ENCODE data around the gene RAI14.
"Not testable (repeated sequence)": the region's sequence is repeated elsewhere in the genome, so short reads cannot be mapped to it uniquely, and the experiment has no call there.

The RAI14 gene

GRCh38 chr5:34778091-34778850 lies 122.1 kb downstream of the RAI14 start:
- Histone ChIP-seq H3K4me1 (ENCODE audit: control insufficient read depth, insufficient read depth, low read length) (no peaks in the 10 kb centered on the region), H3K36me3 (ENCODE audit: control insufficient read depth, insufficient read depth, low read length, severe bottlenecking) (no peaks in the 10 kb centered on the region), H3K9me3 (ENCODE audit: control insufficient read depth, low read length) (no peaks in the 10 kb centered on the region), H3K4me3 (ENCODE audit: low read length) (no peak overlapping the region), H3K27me3 (replicated peaks; ENCODE audit: control insufficient read depth, insufficient read depth, low read length) (no peaks in the 10 kb centered on the region), H3K9ac (ENCODE audit: low read length) (no peak overlapping the region)
- DNase-seq (ENCODE audit: low read depth), result no peak

DNA sequence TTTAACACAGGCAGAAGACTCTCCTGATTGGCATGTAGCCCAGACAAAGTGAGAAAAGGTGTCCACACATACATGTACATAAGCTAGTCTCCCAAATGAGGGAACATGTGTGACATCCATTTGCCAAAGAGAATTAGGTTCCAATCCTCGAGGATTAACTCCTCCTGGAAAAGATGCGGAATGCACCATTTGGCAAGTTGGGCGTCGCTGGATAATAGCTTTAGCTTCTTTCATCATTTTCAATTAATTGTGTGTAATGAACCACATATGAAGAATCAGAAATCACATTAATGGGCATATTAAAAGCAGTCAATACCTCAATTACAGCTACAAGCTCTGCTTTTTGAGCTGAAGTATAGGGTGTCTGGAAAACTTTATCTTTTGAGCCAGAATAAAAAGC lies 127.8 kb downstream of the RAI14 start:
- H3K36me3 ChIP-seq (ENCODE audit: control insufficient read depth, insufficient read depth, low read length, severe bottlenecking); H3K27me3 ChIP-seq (replicated peaks; ENCODE audit: control insufficient read depth, insufficient read depth, low read length); H3K9ac ChIP-seq (ENCODE audit: low read length); H3K9me3 ChIP-seq (ENCODE audit: control insufficient read depth, low read length); H3K4me3 ChIP-seq (ENCODE audit: low read length); H3K4me1 ChIP-seq (ENCODE audit: control insufficient read depth, insufficient read depth, low read length); DNase-seq (ENCODE audit: low read depth): not testable (repeated sequence)

GRCh38 chr5:34787035-34787434 lies 130.9 kb downstream of the RAI14 start:
- H3K4me3 ChIP-seq (ENCODE audit: low read length), result no peak overlapping the region
- no peak overlapping the region for H3K9ac ChIP-seq (ENCODE audit: low read length)
- peaks cover 8% of the 10 kb centered on the region for H3K9me3 ChIP-seq (ENCODE audit: control insufficient read depth, low read length)
- peaks cover 4% of the 10 kb centered on the region for H3K36me3 ChIP-seq (ENCODE audit: control insufficient read depth, insufficient read depth, low read length, severe bottlenecking)
- H3K4me1 ChIP-seq (ENCODE audit: control insufficient read depth, insufficient read depth, low read length), result peaks cover 15% of the 10 kb centered on the region
- DNase-seq (ENCODE audit: low read depth), result no peak
- H3K27me3 ChIP-seq (replicated peaks; ENCODE audit: control insufficient read depth, insufficient read depth, low read length), result no peaks in the 10 kb centered on the region

- no peak for DNase-seq (ENCODE audit: low read depth)
- H3K4me3 ChIP-seq (ENCODE audit: low read length), result no peak overlapping the region
- peaks cover 4% of the 10 kb centered on the region for H3K36me3 ChIP-seq (ENCODE audit: control insufficient read depth, insufficient read depth, low read length, severe bottlenecking)
- no peak overlapping the region for H3K9ac ChIP-seq (ENCODE audit: low read length)
- H3K27me3 ChIP-seq (replicated peaks; ENCODE audit: control insufficient read depth, insufficient read depth, low read length), result no peaks in the 10 kb centered on the region
- H3K4me1 ChIP-seq (ENCODE audit: control insufficient read depth, insufficient read depth, low read length), result peaks cover 15% of the 10 kb centered on the region
- peaks cover 8% of the 10 kb centered on the region for H3K9me3 ChIP-seq (ENCODE audit: control insufficient read depth, low read length)
Measured at GRCh38 chr5:34789021-34789531, 132.9 kb downstream of the RAI14 start.

- Histone ChIP-seq H3K27me3 (replicated peaks; ENCODE audit: control insufficient read depth, insufficient read depth, low read length) (no peaks in the 10 kb centered on the region), H3K9ac (ENCODE audit: low read length) (no peak overlapping the region), H3K36me3 (ENCODE audit: control insufficient read depth, insufficient read depth, low read length, severe bottlenecking) (peaks cover 4% of the 10 kb centered on the region), H3K4me3 (ENCODE audit: low read length) (no peak overlapping the region), H3K4me1 (ENCODE audit: control insufficient read depth, insufficient read depth, low read length) (peaks cover 15% of the 10 kb centered on the region), H3K9me3 (ENCODE audit: control insufficient read depth, low read length) (peaks cover 8% of the 10 kb centered on the region)
- no peak for DNase-seq (ENCODE audit: low read depth)
Measured at GRCh38 chr5:34789639-34790038, 133.5 kb downstream of the RAI14 start.

GRCh38 chr5:34790069-34790468 lies 133.9 kb downstream of the RAI14 start:
- no peak overlapping the region for H3K4me3 ChIP-seq (ENCODE audit: low read length)
- H3K27me3 ChIP-seq (replicated peaks; ENCODE audit: control insufficient read depth, insufficient read depth, low read length), result no peaks in the 10 kb centered on the region
- DNase-seq (ENCODE audit: low read depth), result no peak
- peaks cover 4% of the 10 kb centered on the region for H3K36me3 ChIP-seq (ENCODE audit: control insufficient read depth, insufficient read depth, low read length, severe bottlenecking)
- H3K9me3 ChIP-seq (ENCODE audit: control insufficient read depth, low read length), result peaks cover 8% of the 10 kb centered on the region
- peaks cover 15% of the 10 kb centered on the region for H3K4me1 ChIP-seq (ENCODE audit: control insufficient read depth, insufficient read depth, low read length)
- no peak overlapping the region for H3K9ac ChIP-seq (ENCODE audit: low read length)

DNA sequence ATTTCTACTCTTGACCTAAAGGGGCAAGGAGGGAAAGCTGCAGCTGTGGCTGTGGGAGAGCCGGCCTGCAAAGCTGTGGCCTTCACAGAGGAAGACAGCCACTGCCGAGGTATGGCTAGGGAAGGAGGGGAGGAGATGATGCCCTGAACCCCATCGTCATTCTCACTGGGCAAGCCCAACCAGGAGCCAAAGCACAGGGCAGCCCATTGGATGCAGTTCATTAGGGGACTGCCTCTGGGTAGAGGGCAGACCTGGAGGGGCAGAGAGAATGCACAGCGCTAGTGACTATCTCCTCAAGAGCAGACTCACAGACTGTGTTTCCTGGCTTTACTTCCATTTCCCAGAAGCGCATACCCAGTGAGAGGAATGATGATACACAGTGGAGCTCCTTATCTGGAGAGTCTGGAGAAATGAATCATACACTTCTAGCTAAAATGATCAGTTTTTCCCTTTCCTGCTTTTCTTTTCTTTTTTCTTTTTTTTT lies 135.7 kb downstream of the RAI14 start:
- peaks cover 6% of the 10 kb centered on the region for H3K9me3 ChIP-seq (ENCODE audit: control insufficient read depth, low read length)
- peaks cover 15% of the 10 kb centered on the region for H3K4me1 ChIP-seq (ENCODE audit: control insufficient read depth, insufficient read depth, low read length)
- peaks cover 6% of the 10 kb centered on the region for H3K36me3 ChIP-seq (ENCODE audit: control insufficient read depth, insufficient read depth, low read length, severe bottlenecking)
- H3K27me3 ChIP-seq (replicated peaks; ENCODE audit: control insufficient read depth, insufficient read depth, low read length), result no peaks in the 10 kb centered on the region
- H3K4me3 ChIP-seq (ENCODE audit: low read length), result no peak overlapping the region
- no peak for DNase-seq (ENCODE audit: low read depth)
- H3K9ac ChIP-seq (ENCODE audit: low read length), result no peak overlapping the region

DNA sequence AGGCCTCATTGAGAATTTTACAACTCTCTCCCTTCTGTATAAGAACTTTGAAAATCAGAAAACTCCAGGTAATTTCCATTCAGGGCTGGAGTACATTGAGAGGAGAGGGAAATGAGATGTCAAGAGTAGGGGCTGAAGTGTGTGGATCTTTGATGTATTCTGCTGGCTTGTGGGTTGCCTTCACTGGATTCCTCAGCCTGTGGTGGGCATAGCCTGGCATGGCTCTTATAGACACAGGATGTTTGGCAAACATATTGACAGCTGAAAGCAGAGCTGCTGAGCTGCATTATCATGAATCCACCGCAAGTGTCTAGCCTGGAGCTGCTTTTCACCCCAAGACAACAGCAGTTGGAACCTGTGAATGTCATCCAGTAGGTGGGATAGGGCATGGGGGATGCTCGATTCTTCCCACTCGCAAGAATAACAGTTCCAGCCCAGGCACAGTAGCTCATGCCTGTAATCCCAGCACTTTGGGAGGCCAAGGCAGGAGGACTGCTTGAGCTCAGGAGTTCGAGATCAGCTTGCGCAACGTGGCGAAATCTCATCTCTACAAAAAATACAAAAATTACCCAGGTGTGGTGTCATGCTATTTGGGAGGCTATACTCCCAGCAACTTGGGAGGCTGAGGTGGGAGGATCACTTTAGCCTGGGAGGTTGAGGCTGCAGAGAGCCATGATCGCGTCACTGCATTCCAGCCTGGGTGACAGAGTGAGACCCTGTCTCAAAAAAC lies 146.9 kb downstream of the RAI14 start:
- Histone ChIP-seq H3K27me3 (replicated peaks; ENCODE audit: control insufficient read depth, insufficient read depth, low read length) (no peaks in the 10 kb centered on the region), H3K4me3 (ENCODE audit: low read length) (no peak overlapping the region), H3K9ac (ENCODE audit: low read length) (no peak overlapping the region), H3K36me3 (ENCODE audit: control insufficient read depth, insufficient read depth, low read length, severe bottlenecking) (peaks cover 46% of the 10 kb centered on the region), H3K4me1 (ENCODE audit: control insufficient read depth, insufficient read depth, low read length) (peaks cover 15% of the 10 kb centered on the region), H3K9me3 (ENCODE audit: control insufficient read depth, low read length) (no peaks in the 10 kb centered on the region)
- DNase-seq (ENCODE audit: low read depth), result no peak

- H3K4me3 ChIP-seq (ENCODE audit: low read length), result no peak overlapping the region
Measured at GRCh38 chr5:34803974-34804732, 148.0 kb downstream of the RAI14 start.

GRCh38 chr5:34804913-34805312 lies 148.8 kb downstream of the RAI14 start:
- H3K4me3 ChIP-seq (ENCODE audit: low read length), result no peak overlapping the region
- no peaks in the 10 kb centered on the region for H3K9me3 ChIP-seq (ENCODE audit: control insufficient read depth, low read length)
- H3K9ac ChIP-seq (ENCODE audit: low read length), result no peak overlapping the region
- no peaks in the 10 kb centered on the region for H3K27me3 ChIP-seq (replicated peaks; ENCODE audit: control insufficient read depth, insufficient read depth, low read length)
- peak; percentile 50 for DNase-seq (ENCODE audit: low read depth)
- peaks cover 15% of the 10 kb centered on the region for H3K4me1 ChIP-seq (ENCODE audit: control insufficient read depth, insufficient read depth, low read length)
- H3K36me3 ChIP-seq (ENCODE audit: control insufficient read depth, insufficient read depth, low read length, severe bottlenecking), result peaks cover 42% of the 10 kb centered on the region

More at GRCh38 chr5:34803974-34804732, 148.0 kb downstream of the RAI14 start:
- peak; percentile 86 for DNase-seq (ENCODE audit: low read depth)
- Histone ChIP-seq H3K9me3 (ENCODE audit: control insufficient read depth, low read length) (no peaks in the 10 kb centered on the region), H3K9ac (ENCODE audit: low read length) (no peak overlapping the region), H3K4me1 (ENCODE audit: control insufficient read depth, insufficient read depth, low read length) (peaks cover 15% of the 10 kb centered on the region), H3K27me3 (replicated peaks; ENCODE audit: control insufficient read depth, insufficient read depth, low read length) (no peaks in the 10 kb centered on the region), H3K36me3 (ENCODE audit: control insufficient read depth, insufficient read depth, low read length, severe bottlenecking) (peaks cover 44% of the 10 kb centered on the region)

DNA sequence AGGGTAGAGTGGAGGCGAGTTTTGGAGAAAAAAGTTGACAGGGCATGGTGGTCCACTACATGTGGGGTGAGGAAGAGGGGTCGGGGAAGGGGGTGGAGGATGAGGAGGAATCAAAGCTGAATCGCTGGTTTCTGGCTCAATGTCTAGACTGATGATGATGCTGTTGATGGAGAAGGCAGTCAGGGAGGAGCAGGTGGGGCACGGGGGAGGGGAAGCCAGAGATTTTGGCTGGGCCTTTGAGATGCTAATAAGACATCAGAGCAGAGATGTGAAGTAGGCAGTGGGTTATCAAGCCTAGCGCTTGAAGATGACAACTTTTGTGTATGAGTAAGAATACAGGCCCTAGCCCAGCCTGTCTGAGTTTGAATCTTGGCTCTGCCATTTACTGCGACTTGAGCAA lies 150.4 kb downstream of the RAI14 start:
- no peak for DNase-seq (ENCODE audit: low read depth)
- H3K4me3 ChIP-seq (ENCODE audit: low read length), result no peak overlapping the region
- no peaks in the 10 kb centered on the region for H3K9me3 ChIP-seq (ENCODE audit: control insufficient read depth, low read length)
- H3K36me3 ChIP-seq (ENCODE audit: control insufficient read depth, insufficient read depth, low read length, severe bottlenecking), result peaks cover 30% of the 10 kb centered on the region
- peaks cover 19% of the 10 kb centered on the region for H3K4me1 ChIP-seq (ENCODE audit: control insufficient read depth, insufficient read depth, low read length)
- H3K27me3 ChIP-seq (replicated peaks; ENCODE audit: control insufficient read depth, insufficient read depth, low read length), result no peaks in the 10 kb centered on the region
- no peak overlapping the region for H3K9ac ChIP-seq (ENCODE audit: low read length)

Measured in adipocyte (in vitro differentiated cells).